ENCODE data around the gene PPP1R14C. TPM values are rescaled to one million over a fixed set of nuclear protein-coding genes. Genes with fewer than 3 reads are reported as not detected.

Gene PPP1R14C
- total RNA-seq, 3 donors from 2014 or later: 11.1 to 33.5 (median 25.2) TPM

GRCh38 chr6:150269130-150269856, 126.4 kb downstream of the PPP1R14C start:
- H3K9me3 ChIP-seq: no peaks in the 10 kb centered on the region
- H3K4me1 ChIP-seq (ENCODE audit: low read depth): no peaks in the 10 kb centered on the region
- TF ChIP-seq, protein P1, sequence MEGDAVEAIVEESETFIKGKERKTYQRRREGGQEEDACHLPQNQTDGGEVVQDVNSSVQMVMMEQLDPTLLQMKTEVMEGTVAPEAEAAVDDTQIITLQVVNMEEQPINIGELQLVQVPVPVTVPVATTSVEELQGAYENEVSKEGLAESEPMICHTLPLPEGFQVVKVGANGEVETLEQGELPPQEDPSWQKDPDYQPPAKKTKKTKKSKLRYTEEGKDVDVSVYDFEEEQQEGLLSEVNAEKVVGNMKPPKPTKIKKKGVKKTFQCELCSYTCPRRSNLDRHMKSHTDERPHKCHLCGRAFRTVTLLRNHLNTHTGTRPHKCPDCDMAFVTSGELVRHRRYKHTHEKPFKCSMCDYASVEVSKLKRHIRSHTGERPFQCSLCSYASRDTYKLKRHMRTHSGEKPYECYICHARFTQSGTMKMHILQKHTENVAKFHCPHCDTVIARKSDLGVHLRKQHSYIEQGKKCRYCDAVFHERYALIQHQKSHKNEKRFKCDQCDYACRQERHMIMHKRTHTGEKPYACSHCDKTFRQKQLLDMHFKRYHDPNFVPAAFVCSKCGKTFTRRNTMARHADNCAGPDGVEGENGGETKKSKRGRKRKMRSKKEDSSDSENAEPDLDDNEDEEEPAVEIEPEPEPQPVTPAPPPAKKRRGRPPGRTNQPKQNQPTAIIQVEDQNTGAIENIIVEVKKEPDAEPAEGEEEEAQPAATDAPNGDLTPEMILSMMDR (IDR thresholded peaks at IDR 0.05): no peak
- ATAC-seq (peak; percentile 19), DNase-seq (no peak)
- intact Hi-C loops (cut with DNase I, micrococcal nuclease): no loop called here
- H3K36me3 ChIP-seq (ENCODE audit: low read depth): no peaks in the 10 kb centered on the region
- no peak overlapping the region for H3K4me3 ChIP-seq

GRCh38 chr6:150269857-150270223, 127.0 kb downstream of the PPP1R14C start:
- Histone ChIP-seq H3K36me3 (ENCODE audit: low read depth) (no peaks in the 10 kb centered on the region), H3K4me3 (no peak overlapping the region), H3K4me1 (ENCODE audit: low read depth) (no peaks in the 10 kb centered on the region), H3K9me3 (no peaks in the 10 kb centered on the region)
- TF ChIP-seq, protein P1 (IDR thresholded peaks at IDR 0.05): no peak
- no peak for DNase-seq
- ATAC-seq: peak; percentile 79
- intact Hi-C loops (cut with DNase I, micrococcal nuclease): no loop called here

GRCh38 chr6:150270330-150271052, 127.6 kb downstream of the PPP1R14C start:
- H3K9me3 ChIP-seq: no peaks in the 10 kb centered on the region
- ATAC-seq: no peak
- TF ChIP-seq, protein P1 (IDR thresholded peaks at IDR 0.05): no peak
- H3K4me1 ChIP-seq (ENCODE audit: low read depth): no peaks in the 10 kb centered on the region
- H3K36me3 ChIP-seq (ENCODE audit: low read depth): no peaks in the 10 kb centered on the region
- intact Hi-C loops (cut with DNase I, micrococcal nuclease): no loop called here
- H3K4me3 ChIP-seq: no peak overlapping the region
- no peak for DNase-seq

GRCh38 chr6:150271172-150271500, 128.3 kb downstream of the PPP1R14C start:
- TF ChIP-seq, protein P1 (IDR thresholded peaks at IDR 0.05): no peak
- intact Hi-C loops (cut with DNase I, micrococcal nuclease): no loop called here
- DNase-seq: no peak

DNA sequence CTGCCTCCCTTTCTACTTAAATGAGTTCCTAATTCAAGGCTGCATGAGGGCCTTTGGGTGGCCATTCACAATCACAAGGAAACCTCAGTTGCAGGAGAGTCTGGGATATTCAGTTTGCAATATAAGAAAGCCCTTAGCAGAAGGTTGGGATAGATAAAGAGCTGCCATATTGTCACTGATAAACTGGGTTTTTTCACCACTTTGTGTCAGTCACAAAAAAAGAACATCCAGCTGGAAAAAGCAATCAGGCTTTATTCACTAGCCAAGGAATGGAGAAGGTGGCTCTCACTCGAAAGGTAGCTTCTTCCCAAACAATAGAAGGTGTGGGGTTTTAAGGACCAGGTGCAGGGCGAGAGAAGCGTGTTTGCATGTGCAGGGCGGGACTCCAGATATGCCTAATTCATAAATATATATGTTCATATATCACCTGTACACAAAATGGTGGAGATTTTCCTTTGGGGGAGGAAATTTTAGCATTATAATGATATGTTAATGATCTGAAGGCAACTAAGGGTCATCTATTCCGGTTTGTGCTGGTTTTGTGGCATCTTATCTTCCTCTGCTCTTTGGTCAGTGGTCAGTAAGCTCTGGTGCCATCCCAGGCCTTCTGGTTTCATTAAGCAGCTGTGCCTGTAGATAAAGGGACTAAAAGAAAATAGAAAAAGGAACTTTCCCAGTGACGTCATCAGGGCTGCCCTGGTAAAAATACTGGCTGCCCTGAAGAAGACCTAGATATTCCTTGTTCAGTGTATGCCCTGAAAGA, 128.8 kb downstream of the PPP1R14C start:
- no peak overlapping the region for H3K4me3 ChIP-seq
- TF ChIP-seq, protein P1 (IDR thresholded peaks at IDR 0.05): no peak
- no peaks in the 10 kb centered on the region for H3K36me3 ChIP-seq (ENCODE audit: low read depth)
- ATAC-seq: no peak
- no peaks in the 10 kb centered on the region for H3K4me1 ChIP-seq (ENCODE audit: low read depth)
- no peaks in the 10 kb centered on the region for H3K9me3 ChIP-seq
- intact Hi-C loops (cut with DNase I, micrococcal nuclease): no loop called here
- DNase-seq: no peak

More at GRCh38 chr6:150271172-150271500, 128.3 kb downstream of the PPP1R14C start:
- no peaks in the 10 kb centered on the region for H3K4me1 ChIP-seq (ENCODE audit: low read depth)
- H3K4me3 ChIP-seq: no peak overlapping the region
- no peaks in the 10 kb centered on the region for H3K36me3 ChIP-seq (ENCODE audit: low read depth)
- ATAC-seq: no peak
- no peaks in the 10 kb centered on the region for H3K9me3 ChIP-seq
